H1 (cell line): ENCODE data around the gene RND2. TPM values are rescaled to one million over a fixed set of nuclear protein-coding genes. Genes with fewer than 3 reads are reported as not detected.

Source experiments
- CTCF ChIA-PET: fragments of 300-600 bp; sonication (Branson Sonifier 250); formaldehyde crosslinking; loops from one replicate; lab custom pipeline; 2021; ENCODE audit not compliant: partially characterized antibody; lab: Charles Lee
- POLR2A ChIA-PET: fragments of 300-600 bp; sonication (Branson Sonifier 250); formaldehyde crosslinking; loops from one replicate; lab custom pipeline; 2021; ENCODE audit warnings: inconsistent platforms; ENCODE audit not compliant: partially characterized antibody; lab: Charles Lee
- DNase-seq, 2 experiments: peaks; one replicate each; pipeline versions ENCODE4 v3.0.0 to v3.0.0-alpha.2; 2010 to 2022; ENCODE audit warnings: low spot score in 2 of 2, low read depth in 1 of 2, mixed read lengths in 1 of 2
- FAIRE-seq: peaks from 2 replicates; lab custom pipeline; 2011; peaks lifted over from hg19 to GRCh38; lab: Jason Lieb, UNC
- H2AFZ ChIP-seq: 2 replicates; pipeline ENCODE4 v1.8.1; 2012; ENCODE audit warnings: low read length, inconsistent platforms
- H2AK5ac ChIP-seq: 2 replicates; pipeline ENCODE4 v1.6.1; 2013; ENCODE audit warnings: low read depth, low read length
- H2BK120ac ChIP-seq: replicated peaks from 2 replicates; pipeline ENCODE3; 2013; ENCODE audit warnings: low read depth, low read length, inconsistent platforms
- H2BK12ac ChIP-seq: 2 replicates; pipeline ENCODE4 v1.6.1; 2013; ENCODE audit warnings: low read depth, low read length
- H2BK15ac ChIP-seq: 2 replicates; pipeline ENCODE4 v1.6.1; 2013; ENCODE audit warnings: low read length
- H2BK20ac ChIP-seq: 2 replicates; pipeline ENCODE4 v1.6.1; 2013; ENCODE audit warnings: low read length
- H2BK5ac ChIP-seq: 2 replicates; pipeline ENCODE4 v1.6.1; 2013; ENCODE audit warnings: low read depth, low read length
- H3K14ac ChIP-seq: 2 replicates; pipeline ENCODE4 v1.6.1; 2013; ENCODE audit warnings: inconsistent platforms; ENCODE audit not compliant: insufficient read length
- H3K18ac ChIP-seq: 2 replicates; pipeline ENCODE4 v1.6.1; 2013; ENCODE audit warnings: low read length; ENCODE audit errors: extremely low read depth
- H3K23ac ChIP-seq: 2 replicates; pipeline ENCODE4 v1.6.1; 2013; ENCODE audit warnings: inconsistent platforms; ENCODE audit not compliant: insufficient read length
- H3K23me2 ChIP-seq: 2 replicates; pipeline ENCODE4 v1.6.1; 2013; ENCODE audit warnings: low read depth, low read length
- H3K27ac ChIP-seq: 2 replicates; pipeline ENCODE4 v1.6.1; 2011; ENCODE audit warnings: low read depth, low read length, inconsistent platforms
- H3K27me3 ChIP-seq, 4 experiments: replicated peaks in 1 of 4; 1 replicate in 1 of 4; 2 replicates in 3 of 4; pipeline versions ENCODE4 v1.6.1 to v1.8.1; 2011 to 2013; ENCODE audit warnings: low read length in 3 of 4, mild to moderate bottlenecking in 3 of 4, inconsistent platforms in 2 of 4, mixed read lengths in 2 of 4, moderate library complexity in 1 of 4; ENCODE audit not compliant: control insufficient read depth in 3 of 4, insufficient read depth in 3 of 4; ENCODE audit errors: extremely low read depth in 1 of 4
- H3K36me3 ChIP-seq, 4 experiments: 2 replicates each; pipeline versions ENCODE4 v1.6.1 to v1.8.1; 2011 to 2013; ENCODE audit warnings: mild to moderate bottlenecking in 4 of 4, low read length in 3 of 4, moderate library complexity in 2 of 4, control low read depth in 1 of 4, inconsistent platforms in 1 of 4; ENCODE audit not compliant: insufficient read depth in 4 of 4, control insufficient read depth in 2 of 4
- H3K4ac ChIP-seq: replicated peaks from 2 replicates; pipeline ENCODE3; 2013; ENCODE audit warnings: low read length, low read depth, mixed read lengths, inconsistent platforms; ENCODE audit not compliant: insufficient read length
- H3K4me1 ChIP-seq, 4 experiments: replicated peaks in 1 of 4; 1 replicate in 1 of 4; 2 replicates in 3 of 4; pipeline versions ENCODE4 v1.6.1 to v1.8.1; 2011 to 2013; ENCODE audit warnings: low read length in 3 of 4, inconsistent platforms in 2 of 4, mixed read lengths in 1 of 4; ENCODE audit not compliant: insufficient read depth in 4 of 4, control insufficient read depth in 3 of 4
- H3K4me2 ChIP-seq, 2 experiments: 2 replicates each; pipeline versions ENCODE4 v1.6.1 to v1.8.1; 2011 to 2013; ENCODE audit warnings: low read depth in 2 of 2, low read length in 2 of 2, control low read depth in 1 of 2, inconsistent platforms in 1 of 2, mild to moderate bottlenecking in 1 of 2; ENCODE audit not compliant: insufficient read depth in 1 of 2
- H3K4me3 ChIP-seq, 4 experiments: fragments of 200-600, 300-600 bp in 1 of 4; sonication (generic), shearing (Covaris generic), sonication (Bioruptor Twin) in 1 of 4; 2 replicates each; pipeline versions ENCODE4 v1.5.1 to v1.8.1; 2011 to 2016; ENCODE audit warnings: low read length in 4 of 4, low read depth in 3 of 4, control low read depth in 2 of 4, inconsistent platforms in 2 of 4, mild to moderate bottlenecking in 2 of 4, mixed read lengths in 1 of 4, moderate library complexity in 1 of 4; ENCODE audit not compliant: insufficient read depth in 2 of 4; ENCODE audit errors: extremely low read depth in 1 of 4
- H3K56ac ChIP-seq: replicated peaks from 2 replicates; pipeline ENCODE3; 2013; ENCODE audit warnings: low read depth, mild to moderate bottlenecking, mixed read lengths, low read length, inconsistent platforms; ENCODE audit not compliant: insufficient read length
- H3K79me1 ChIP-seq: 2 replicates; pipeline ENCODE4 v1.6.1; 2013; ENCODE audit warnings: low read depth, low read length, control low read depth
- H3K79me2 ChIP-seq, 2 experiments: 2 replicates each; pipeline versions ENCODE4 v1.6.1 to v1.8.1; 2012 to 2013; ENCODE audit warnings: low read length in 2 of 2, mild to moderate bottlenecking in 2 of 2, inconsistent platforms in 1 of 2; ENCODE audit not compliant: insufficient read depth in 2 of 2, control insufficient read depth in 1 of 2
- H3K9ac ChIP-seq, 4 experiments: replicated peaks in 1 of 4; 1 replicate in 1 of 4; 2 replicates in 3 of 4; pipeline versions ENCODE4 v1.6.1 to v1.8.1; 2011 to 2013; ENCODE audit warnings: low read depth in 3 of 4, low read length in 3 of 4, control low read depth in 2 of 4, mild to moderate bottlenecking in 2 of 4, moderate library complexity in 2 of 4, inconsistent platforms in 1 of 4; ENCODE audit errors: extremely low read depth in 1 of 4
- H3K9me3 ChIP-seq, 2 experiments: 2 replicates each; pipeline versions ENCODE4 v1.6.1 to v1.8.1; 2012 to 2013; ENCODE audit warnings: mild to moderate bottlenecking in 2 of 2, moderate library complexity in 2 of 2, control low read depth in 1 of 2, inconsistent platforms in 1 of 2, low read depth in 1 of 2, low read length in 1 of 2, mixed read lengths in 1 of 2; ENCODE audit not compliant: insufficient read depth in 2 of 2
- H4K20me1 ChIP-seq, 2 experiments: replicated peaks in 1 of 2; 2 replicates each; pipeline versions ENCODE3 to v1.8.1; 2011 to 2013; ENCODE audit warnings: inconsistent platforms in 2 of 2, low read length in 2 of 2, mild to moderate bottlenecking in 1 of 2; ENCODE audit not compliant: insufficient read depth in 2 of 2, control insufficient read depth in 1 of 2
- H4K5ac ChIP-seq: 2 replicates; pipeline ENCODE4 v1.6.1; 2013; ENCODE audit warnings: low read length, low read depth, mixed read lengths, inconsistent platforms; ENCODE audit not compliant: insufficient read length
- H4K8ac ChIP-seq: 2 replicates; pipeline ENCODE4 v1.8.0; 2013; ENCODE audit warnings: mild to moderate bottlenecking, moderate library complexity, low read length, inconsistent platforms; ENCODE audit not compliant: insufficient read depth; ENCODE audit errors: extremely low read depth
- H4K91ac ChIP-seq: replicated peaks from 2 replicates; pipeline ENCODE3; 2013; ENCODE audit warnings: low read length, mixed read lengths, inconsistent platforms; ENCODE audit not compliant: insufficient read length
- CBX5 ChIP-seq: fragments of 300-800, 300-1000 bp; sonication (generic); IDR thresholded peaks from 2 replicates; pipeline ENCODE4 v1.7.1; 2016; ENCODE audit warnings: antibody characterized with exemption, low read length, low read depth
- CHD2 ChIP-seq: IDR thresholded peaks from 2 replicates; pipeline ENCODE4 v1.6.1; 2012; ENCODE audit warnings: low read length, improper control_type of control experiment
- CTBP2 ChIP-seq: IDR thresholded peaks from 2 replicates; pipeline ENCODE4 v1.7.0; 2011; ENCODE audit warnings: borderline replicate concordance, mild to moderate bottlenecking, moderate library complexity, mixed read lengths, low read length; ENCODE audit not compliant: insufficient read depth, insufficient read length
- KDM1A ChIP-seq: fragments of 200-600, 300-600 bp; sonication (generic); IDR thresholded peaks from 2 replicates; pipeline ENCODE4 v1.7.1; 2016; ENCODE audit warnings: mild to moderate bottlenecking, low read length, borderline replicate concordance
- MAFK ChIP-seq: IDR thresholded peaks from 2 replicates; pipeline ENCODE4 v1.6.1; 2012; ENCODE audit warnings: low read depth, mild to moderate bottlenecking, improper control_type of control experiment, low read length
- NANOG ChIP-seq: IDR thresholded peaks from 2 replicates; pipeline ENCODE4 v1.6.1; 2011; ENCODE audit warnings: low read length, low read depth, mild to moderate bottlenecking, inconsistent platforms; ENCODE audit not compliant: insufficient read depth, poor library complexity, severe bottlenecking
- POLR2AphosphoS5 ChIP-seq: IDR thresholded peaks from 2 replicates; pipeline ENCODE4 v1.6.1; 2011; ENCODE audit warnings: low read depth, low read length
- RNF2 ChIP-seq: fragments of 200-900, 300-1000 bp; sonication (generic); IDR thresholded peaks from 2 replicates; pipeline ENCODE4 v1.7.1; 2016; ENCODE audit warnings: borderline replicate concordance, low read depth, mild to moderate bottlenecking, antibody characterized with exemption, low read length; ENCODE audit not compliant: poor library complexity, severe bottlenecking; ENCODE audit errors: missing control alignments
- RXRA ChIP-seq: IDR thresholded peaks from 2 replicates; pipeline ENCODE4 v1.6.1; 2011; ENCODE audit warnings: low read depth, mild to moderate bottlenecking, low read length, moderate library complexity; ENCODE audit not compliant: insufficient read depth
- SAP30 ChIP-seq: fragments of 300-600 bp; sonication (generic); IDR thresholded peaks from 2 replicates; pipeline ENCODE4 v1.7.1; 2012; ENCODE audit warnings: low read length, moderate library complexity, mild to moderate bottlenecking, inconsistent platforms; ENCODE audit not compliant: insufficient read depth, insufficient replicate concordance
- SIX5 ChIP-seq: IDR thresholded peaks from 2 replicates; pipeline ENCODE4 v1.6.1; 2011; ENCODE audit warnings: mild to moderate bottlenecking, low read depth, low read length
- SP4 ChIP-seq: IDR thresholded peaks from 2 replicates; pipeline ENCODE4 v1.6.1; 2012; ENCODE audit warnings: low read length, inconsistent platforms
- TAF1 ChIP-seq: IDR thresholded peaks from 2 replicates; pipeline ENCODE4 v1.6.1; 2011; ENCODE audit warnings: mild to moderate bottlenecking, low read depth, low read length
- WGBS, 2 experiments: shearing (Covaris generic) in 1 of 2; methylation state at CpG; one replicate each; pipeline versions ENCODE4 v1.1.6 to v1.1.7; 2013 to 2015; ENCODE audit warnings: low lambda C conversion rate in 2 of 2, mixed read lengths in 2 of 2, inconsistent platforms in 1 of 2, low coverage in 1 of 2, missing lambda C conversion rate in 1 of 2; ENCODE audit not compliant: insufficient replicate concordance in 2 of 2, insufficient coverage in 1 of 2, insufficient read length in 1 of 2; ENCODE audit errors: extremely low coverage in 1 of 2, missing lambda C conversion rate in 1 of 2; 5-methylcytosine and 5-hydroxymethylcytosine counted together
- polyA plus RNA-seq, 7 experiments: library from polyadenylated mRNA; depleted of rRNA in 3 of 7; stranded (reverse) in 5 of 7; unstranded in 2 of 7; fragments of >200 nt in 5 of 7; fragments of 200-250 nt in 2 of 7; gene quantifications; 1 replicate in 5 of 7; 2 replicates in 1 of 7; 4 replicates in 1 of 7; pipeline versions ENCODE4 v1.2.1 to v1.2.3, GENCODE V29; 2011 to 2013; ENCODE audit warnings: missing spikeins in 2 of 7, mixed read lengths in 2 of 7
- total RNA-seq: library from RNA; stranded (reverse); fragmentation: NEBNext Ultra II Directional; extraction: Animal tissue kit (Norgen Biotek cat#: 25700); gene quantifications from 2 replicates; pipeline ENCODE4 v1.2.1, GENCODE V29; 2021

RND2 gene
- total and polyA plus RNA-seq, 2 of the 8 experiments (the other 6 are each of a cell fraction or from before 2014, with no cell fraction given): 51.3 to 61.4 TPM

- Histone ChIP-seq H3K9ac (no peak overlapping the region), H2BK15ac (no peak overlapping the region), H2AFZ (no peak overlapping the region), H3K23me2 (peaks cover 7% of the 10 kb centered on the region), H2BK120ac (no peak overlapping the region), H3K14ac (no peak overlapping the region), H3K9me3 (no peaks in the 10 kb centered on the region), H4K8ac (no peak overlapping the region), H2AK5ac (no peak overlapping the region), H3K27ac (no peak overlapping the region), H4K5ac (no peak overlapping the region), H3K27me3 (no peaks in the 10 kb centered on the region), H3K79me1 (peaks cover 6% of the 10 kb centered on the region; the same call in 1 of the 2 replicates), H4K91ac (no peak overlapping the region), H2BK12ac (no peak overlapping the region), H3K4me3 (no peak overlapping the region), H3K23ac (no peak overlapping the region), H3K4me2 (no peak overlapping the region), H3K36me3 (peaks cover 6 to 32% (median 21%) of the 10 kb centered on the region in 4 experiments; a peak in 6 of 8 replicates), H3K4ac (no peak overlapping the region), H3K79me2 (peaks cover 0 to 17% of the 10 kb centered on the region in 2 experiments; a peak in 3 of 4 replicates), H3K4me1 (peaks cover 0 to 8% (median 3%) of the 10 kb centered on the region in 4 experiments; a peak in 2 of 7 replicates), H2BK20ac (no peak overlapping the region), H4K20me1 (peaks cover 0 to 3% of the 10 kb centered on the region in 2 experiments), H2BK5ac (no peak overlapping the region), H3K18ac (no peak overlapping the region), H3K56ac (no peak overlapping the region)
- CTCF ChIA-PET: interaction anchor here (0.6 to 3.3 kb wide), 3 partner anchors 12 to 376 kb away, joined by 3 to 14 read pairs (median 4); partner anchors contain the start of genes RPL27 and TUBG1
- FAIRE-seq (no peak), DNase-seq (no peak)
- 0% methylated on average over 1 of the region's 1 CpG; no CpG with 5 or more reads in 1 of the 2 experiments for WGBS, 2 experiments
- POLR2A ChIA-PET: interaction anchor here (0.6 to 7.1 kb wide), 3 partner anchors 12 to 672 kb away, joined by 3 to 57 read pairs (median 3); partner anchors contain the start of gene RPL27
- TF ChIP-seq CBX5 (no peak), SAP30 (no peak), SIX5 (no peak), CHD2 (no peak), POLR2AphosphoS5 (no peak), KDM1A (no peak), RNF2 (no peak), RXRA (no peak), CTBP2 (no peak), TAF1 (no peak), NANOG (no peak), SP4 (no peak), MAFK (no peak)
These were observed 39.8 kb upstream of the RND2 start for GRCh38 chr17:42985225-42985624.
